ENCODE measurements around the gene RBM10. TPM values are rescaled to one million over a fixed set of nuclear protein-coding genes. Genes with fewer than 3 reads are reported as not detected.

RBM10 gene
- total and polyA plus RNA-seq, 2 experiments from 2014 or later = 39.5 to 101 TPM

GRCh38 chrX:47208108-47208507 is 63.1 kb downstream of the RBM10 start:
- Histone ChIP-seq H3K79me2 (replicated peaks; ENCODE audit: insufficient read depth) (no peaks in the 10 kb centered on the region), H2AFZ (no peak overlapping the region), H3K36me3 (ENCODE audit: insufficient read depth) (peaks cover 48% of the 10 kb centered on the region), H3K27ac (ENCODE audit: low read depth) (no peak overlapping the region), H4K20me1 (replicated peaks; ENCODE audit: insufficient read depth) (peaks cover 14% of the 10 kb centered on the region), H3K9me2 (ENCODE audit: insufficient read depth) (no peaks in the 10 kb centered on the region), H3F3A (replicated peaks; ENCODE audit: low read depth) (no peaks in the 10 kb centered on the region; the same call in 1 of the 2 replicates), H3K4me3 (no peak overlapping the region), H3K4me2 (no peak overlapping the region), H3K4me1 (ENCODE audit: insufficient read depth) (no peaks in the 10 kb centered on the region), H3K27me3 (ENCODE audit: insufficient read depth) (no peaks in the 10 kb centered on the region)
- no peaks in the 10 kb centered on the region for H3K4me1 Mint-ChIP-seq
- ATAC-seq (no peak), DNase-seq (ENCODE audit: low spot score) (no peak)
- peaks cover 5% of the 10 kb centered on the region for H3K27me3 Mint-ChIP-seq (ENCODE audit: insufficient read depth, low read depth, poor library complexity)
- H3K27ac Mint-ChIP-seq = no peak overlapping the region
- no peak overlapping the region for H3K4me3 Mint-ChIP-seq
- no peak for TF ChIP-seq EZH2phosphoT487 (IDR thresholded peaks at IDR 0.05; ENCODE audit: unreplicated experiment)
- TF ChIP-seq, protein P1, sequence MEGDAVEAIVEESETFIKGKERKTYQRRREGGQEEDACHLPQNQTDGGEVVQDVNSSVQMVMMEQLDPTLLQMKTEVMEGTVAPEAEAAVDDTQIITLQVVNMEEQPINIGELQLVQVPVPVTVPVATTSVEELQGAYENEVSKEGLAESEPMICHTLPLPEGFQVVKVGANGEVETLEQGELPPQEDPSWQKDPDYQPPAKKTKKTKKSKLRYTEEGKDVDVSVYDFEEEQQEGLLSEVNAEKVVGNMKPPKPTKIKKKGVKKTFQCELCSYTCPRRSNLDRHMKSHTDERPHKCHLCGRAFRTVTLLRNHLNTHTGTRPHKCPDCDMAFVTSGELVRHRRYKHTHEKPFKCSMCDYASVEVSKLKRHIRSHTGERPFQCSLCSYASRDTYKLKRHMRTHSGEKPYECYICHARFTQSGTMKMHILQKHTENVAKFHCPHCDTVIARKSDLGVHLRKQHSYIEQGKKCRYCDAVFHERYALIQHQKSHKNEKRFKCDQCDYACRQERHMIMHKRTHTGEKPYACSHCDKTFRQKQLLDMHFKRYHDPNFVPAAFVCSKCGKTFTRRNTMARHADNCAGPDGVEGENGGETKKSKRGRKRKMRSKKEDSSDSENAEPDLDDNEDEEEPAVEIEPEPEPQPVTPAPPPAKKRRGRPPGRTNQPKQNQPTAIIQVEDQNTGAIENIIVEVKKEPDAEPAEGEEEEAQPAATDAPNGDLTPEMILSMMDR (conservative IDR thresholded peaks at IDR 0.05; ENCODE audit: low read depth in 2 of 2) = no peak
- TF ChIP-seq, protein P2, sequence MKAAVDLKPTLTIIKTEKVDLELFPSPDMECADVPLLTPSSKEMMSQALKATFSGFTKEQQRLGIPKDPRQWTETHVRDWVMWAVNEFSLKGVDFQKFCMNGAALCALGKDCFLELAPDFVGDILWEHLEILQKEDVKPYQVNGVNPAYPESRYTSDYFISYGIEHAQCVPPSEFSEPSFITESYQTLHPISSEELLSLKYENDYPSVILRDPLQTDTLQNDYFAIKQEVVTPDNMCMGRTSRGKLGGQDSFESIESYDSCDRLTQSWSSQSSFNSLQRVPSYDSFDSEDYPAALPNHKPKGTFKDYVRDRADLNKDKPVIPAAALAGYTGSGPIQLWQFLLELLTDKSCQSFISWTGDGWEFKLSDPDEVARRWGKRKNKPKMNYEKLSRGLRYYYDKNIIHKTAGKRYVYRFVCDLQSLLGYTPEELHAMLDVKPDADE (IDR thresholded peaks at IDR 0.05) = no peak
- no peak for TF ChIP-seq NANOG (IDR thresholded peaks at IDR 0.05; ENCODE audit: borderline replicate concordance)
- no peak for TF ChIP-seq JUNB (IDR thresholded peaks at IDR 0.05; ENCODE audit: unreplicated experiment)
- TF ChIP-seq, protein P3, sequence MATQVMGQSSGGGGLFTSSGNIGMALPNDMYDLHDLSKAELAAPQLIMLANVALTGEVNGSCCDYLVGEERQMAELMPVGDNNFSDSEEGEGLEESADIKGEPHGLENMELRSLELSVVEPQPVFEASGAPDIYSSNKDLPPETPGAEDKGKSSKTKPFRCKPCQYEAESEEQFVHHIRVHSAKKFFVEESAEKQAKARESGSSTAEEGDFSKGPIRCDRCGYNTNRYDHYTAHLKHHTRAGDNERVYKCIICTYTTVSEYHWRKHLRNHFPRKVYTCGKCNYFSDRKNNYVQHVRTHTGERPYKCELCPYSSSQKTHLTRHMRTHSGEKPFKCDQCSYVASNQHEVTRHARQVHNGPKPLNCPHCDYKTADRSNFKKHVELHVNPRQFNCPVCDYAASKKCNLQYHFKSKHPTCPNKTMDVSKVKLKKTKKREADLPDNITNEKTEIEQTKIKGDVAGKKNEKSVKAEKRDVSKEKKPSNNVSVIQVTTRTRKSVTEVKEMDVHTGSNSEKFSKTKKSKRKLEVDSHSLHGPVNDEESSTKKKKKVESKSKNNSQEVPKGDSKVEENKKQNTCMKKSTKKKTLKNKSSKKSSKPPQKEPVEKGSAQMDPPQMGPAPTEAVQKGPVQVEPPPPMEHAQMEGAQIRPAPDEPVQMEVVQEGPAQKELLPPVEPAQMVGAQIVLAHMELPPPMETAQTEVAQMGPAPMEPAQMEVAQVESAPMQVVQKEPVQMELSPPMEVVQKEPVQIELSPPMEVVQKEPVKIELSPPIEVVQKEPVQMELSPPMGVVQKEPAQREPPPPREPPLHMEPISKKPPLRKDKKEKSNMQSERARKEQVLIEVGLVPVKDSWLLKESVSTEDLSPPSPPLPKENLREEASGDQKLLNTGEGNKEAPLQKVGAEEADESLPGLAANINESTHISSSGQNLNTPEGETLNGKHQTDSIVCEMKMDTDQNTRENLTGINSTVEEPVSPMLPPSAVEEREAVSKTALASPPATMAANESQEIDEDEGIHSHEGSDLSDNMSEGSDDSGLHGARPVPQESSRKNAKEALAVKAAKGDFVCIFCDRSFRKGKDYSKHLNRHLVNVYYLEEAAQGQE (IDR thresholded peaks at IDR 0.05; ENCODE audit: unreplicated experiment) = no peak
- no peak for TF ChIP-seq EZH2 (IDR thresholded peaks at IDR 0.05; ENCODE audit: low read depth, unreplicated experiment)
- TF ChIP-seq STAT1 (IDR thresholded peaks at IDR 0.05; ENCODE audit: unreplicated experiment) = no peak
- no peak for TF ChIP-seq ZNF114 (CRISPR knock-in tag; IDR thresholded peaks at IDR 0.05)
- no peak for TF ChIP-seq POLR2AphosphoS5 (IDR thresholded peaks at IDR 0.05; ENCODE audit: low read depth)
- TF ChIP-seq CREB1 (CRISPR knock-in tag; IDR thresholded peaks at IDR 0.05; ENCODE audit: low read depth) = no peak
- TF ChIP-seq, protein P4, sequence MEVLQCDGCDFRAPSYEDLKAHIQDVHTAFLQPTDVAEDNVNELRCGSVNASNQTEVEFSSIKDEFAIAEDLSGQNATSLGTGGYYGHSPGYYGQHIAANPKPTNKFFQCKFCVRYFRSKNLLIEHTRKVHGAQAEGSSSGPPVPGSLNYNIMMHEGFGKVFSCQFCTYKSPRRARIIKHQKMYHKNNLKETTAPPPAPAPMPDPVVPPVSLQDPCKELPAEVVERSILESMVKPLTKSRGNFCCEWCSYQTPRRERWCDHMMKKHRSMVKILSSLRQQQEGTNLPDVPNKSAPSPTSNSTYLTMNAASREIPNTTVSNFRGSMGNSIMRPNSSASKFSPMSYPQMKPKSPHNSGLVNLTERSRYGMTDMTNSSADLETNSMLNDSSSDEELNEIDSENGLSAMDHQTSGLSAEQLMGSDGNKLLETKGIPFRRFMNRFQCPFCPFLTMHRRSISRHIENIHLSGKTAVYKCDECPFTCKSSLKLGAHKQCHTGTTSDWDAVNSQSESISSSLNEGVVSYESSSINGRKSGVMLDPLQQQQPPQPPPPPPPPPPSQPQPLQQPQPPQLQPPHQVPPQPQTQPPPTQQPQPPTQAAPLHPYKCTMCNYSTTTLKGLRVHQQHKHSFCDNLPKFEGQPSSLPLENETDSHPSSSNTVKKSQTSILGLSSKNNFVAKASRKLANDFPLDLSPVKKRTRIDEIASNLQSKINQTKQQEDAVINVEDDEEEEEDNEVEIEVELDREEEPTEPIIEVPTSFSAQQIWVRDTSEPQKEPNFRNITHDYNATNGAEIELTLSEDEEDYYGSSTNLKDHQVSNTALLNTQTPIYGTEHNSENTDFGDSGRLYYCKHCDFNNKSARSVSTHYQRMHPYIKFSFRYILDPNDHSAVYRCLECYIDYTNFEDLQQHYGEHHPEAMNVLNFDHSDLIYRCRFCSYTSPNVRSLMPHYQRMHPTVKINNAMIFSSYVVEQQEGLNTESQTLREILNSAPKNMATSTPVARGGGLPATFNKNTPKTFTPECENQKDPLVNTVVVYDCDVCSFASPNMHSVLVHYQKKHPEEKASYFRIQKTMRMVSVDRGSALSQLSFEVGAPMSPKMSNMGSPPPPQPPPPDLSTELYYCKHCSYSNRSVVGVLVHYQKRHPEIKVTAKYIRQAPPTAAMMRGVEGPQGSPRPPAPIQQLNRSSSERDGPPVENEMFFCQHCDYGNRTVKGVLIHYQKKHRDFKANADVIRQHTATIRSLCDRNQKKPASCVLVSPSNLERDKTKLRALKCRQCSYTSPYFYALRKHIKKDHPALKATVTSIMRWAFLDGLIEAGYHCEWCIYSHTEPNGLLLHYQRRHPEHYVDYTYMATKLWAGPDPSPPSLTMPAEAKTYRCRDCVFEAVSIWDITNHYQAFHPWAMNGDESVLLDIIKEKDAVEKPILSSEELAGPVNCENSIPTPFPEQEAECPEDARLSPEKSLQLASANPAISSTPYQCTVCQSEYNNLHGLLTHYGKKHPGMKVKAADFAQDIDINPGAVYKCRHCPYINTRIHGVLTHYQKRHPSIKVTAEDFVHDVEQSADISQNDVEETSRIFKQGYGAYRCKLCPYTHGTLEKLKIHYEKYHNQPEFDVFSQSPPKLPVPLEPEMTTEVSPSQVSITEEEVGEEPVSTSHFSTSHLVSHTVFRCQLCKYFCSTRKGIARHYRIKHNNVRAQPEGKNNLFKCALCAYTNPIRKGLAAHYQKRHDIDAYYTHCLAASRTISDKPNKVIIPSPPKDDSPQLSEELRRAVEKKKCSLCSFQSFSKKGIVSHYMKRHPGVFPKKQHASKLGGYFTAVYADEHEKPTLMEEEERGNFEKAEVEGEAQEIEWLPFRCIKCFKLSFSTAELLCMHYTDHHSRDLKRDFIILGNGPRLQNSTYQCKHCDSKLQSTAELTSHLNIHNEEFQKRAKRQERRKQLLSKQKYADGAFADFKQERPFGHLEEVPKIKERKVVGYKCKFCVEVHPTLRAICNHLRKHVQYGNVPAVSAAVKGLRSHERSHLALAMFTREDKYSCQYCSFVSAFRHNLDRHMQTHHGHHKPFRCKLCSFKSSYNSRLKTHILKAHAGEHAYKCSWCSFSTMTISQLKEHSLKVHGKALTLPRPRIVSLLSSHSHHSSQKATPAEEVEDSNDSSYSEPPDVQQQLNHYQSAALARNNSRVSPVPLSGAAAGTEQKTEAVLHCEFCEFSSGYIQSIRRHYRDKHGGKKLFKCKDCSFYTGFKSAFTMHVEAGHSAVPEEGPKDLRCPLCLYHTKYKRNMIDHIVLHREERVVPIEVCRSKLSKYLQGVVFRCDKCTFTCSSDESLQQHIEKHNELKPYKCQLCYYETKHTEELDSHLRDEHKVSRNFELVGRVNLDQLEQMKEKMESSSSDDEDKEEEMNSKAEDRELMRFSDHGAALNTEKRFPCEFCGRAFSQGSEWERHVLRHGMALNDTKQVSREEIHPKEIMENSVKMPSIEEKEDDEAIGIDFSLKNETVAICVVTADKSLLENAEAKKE (CRISPR knock-in tag; IDR thresholded peaks at IDR 0.05) = no peak
- TF ChIP-seq ZNF331 (CRISPR knock-in tag; IDR thresholded peaks at IDR 0.05; ENCODE audit: low read depth) = no peak
- H3K36me3 Mint-ChIP-seq (ENCODE audit: low read depth) = peaks cover 92% of the 10 kb centered on the region
- H3K9me3 Mint-ChIP-seq = no peaks in the 10 kb centered on the region

Data from GM23338 (cell line).